ENCODE data around the gene TMEM117.

DNA sequence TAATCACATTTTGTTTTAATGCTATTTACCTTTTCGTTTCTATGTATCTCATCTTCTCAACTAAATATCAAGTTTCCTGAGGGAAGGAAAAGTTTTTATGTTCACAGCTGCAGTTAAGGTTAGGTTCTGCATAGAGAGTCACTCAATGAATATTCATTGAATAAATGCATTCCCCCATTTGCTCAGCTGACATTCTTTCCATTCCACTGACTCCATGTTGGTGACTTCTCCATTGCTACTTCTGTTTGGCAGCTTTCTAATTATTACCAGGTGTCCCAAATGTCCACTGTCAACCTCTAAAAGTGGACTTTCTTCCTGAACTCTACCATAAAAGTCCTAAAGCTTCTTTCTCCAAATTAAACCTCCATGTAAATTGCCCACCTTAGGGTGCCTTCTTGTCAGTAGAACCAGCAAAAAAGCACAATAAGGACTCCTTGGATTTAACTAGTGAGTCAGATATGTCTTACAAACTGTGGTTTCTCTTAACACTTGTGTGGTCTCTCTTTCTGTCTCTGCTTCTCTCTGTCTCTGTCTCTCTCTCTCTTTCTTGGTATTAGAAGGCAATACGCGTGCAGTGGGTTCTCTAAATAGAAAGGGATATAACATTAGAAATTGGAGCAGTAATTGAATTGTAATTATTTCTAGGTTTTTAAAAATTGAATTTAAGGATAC, 85.9 kb downstream of the TMEM117 start:
- TF ChIP-seq, protein P1, sequence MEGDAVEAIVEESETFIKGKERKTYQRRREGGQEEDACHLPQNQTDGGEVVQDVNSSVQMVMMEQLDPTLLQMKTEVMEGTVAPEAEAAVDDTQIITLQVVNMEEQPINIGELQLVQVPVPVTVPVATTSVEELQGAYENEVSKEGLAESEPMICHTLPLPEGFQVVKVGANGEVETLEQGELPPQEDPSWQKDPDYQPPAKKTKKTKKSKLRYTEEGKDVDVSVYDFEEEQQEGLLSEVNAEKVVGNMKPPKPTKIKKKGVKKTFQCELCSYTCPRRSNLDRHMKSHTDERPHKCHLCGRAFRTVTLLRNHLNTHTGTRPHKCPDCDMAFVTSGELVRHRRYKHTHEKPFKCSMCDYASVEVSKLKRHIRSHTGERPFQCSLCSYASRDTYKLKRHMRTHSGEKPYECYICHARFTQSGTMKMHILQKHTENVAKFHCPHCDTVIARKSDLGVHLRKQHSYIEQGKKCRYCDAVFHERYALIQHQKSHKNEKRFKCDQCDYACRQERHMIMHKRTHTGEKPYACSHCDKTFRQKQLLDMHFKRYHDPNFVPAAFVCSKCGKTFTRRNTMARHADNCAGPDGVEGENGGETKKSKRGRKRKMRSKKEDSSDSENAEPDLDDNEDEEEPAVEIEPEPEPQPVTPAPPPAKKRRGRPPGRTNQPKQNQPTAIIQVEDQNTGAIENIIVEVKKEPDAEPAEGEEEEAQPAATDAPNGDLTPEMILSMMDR (conservative IDR thresholded peaks at IDR 0.05; ENCODE audit: low read depth, low read length) = no peak
- no peak for TF ChIP-seq EZH2 (IDR thresholded peaks at IDR 0.05; ENCODE audit: borderline replicate concordance, low read depth, low read length, poor library complexity, severe bottlenecking)

All from A673 (cell line).